ENCODE results near the gene SKAP2.

The SKAP2 gene

GRCh38 chr7:26864309-26865093 lies at the start of gene SKAP2:
Gene SKAP2, minus strand, starts transcription at chr7:26864590. Its CDS starts 161 bp downstream, at chr7:26864429.
- DNase-seq = peak; percentile 91 to 96

GRCh38 chr7:26912933-26913536 lies 48.6 kb upstream of the SKAP2 start:
- no peak for DNase-seq

GRCh38 chr7:26912338-26912737 lies 47.9 kb upstream of the SKAP2 start:
- no peak for DNase-seq

GRCh38 chr7:26910221-26910620 lies 45.8 kb upstream of the SKAP2 start:
- DNase-seq = peak in 1 of 2 donors; percentile 36

- DNase-seq = no peak
Observed at GRCh38 chr7:26900251-26900650, 35.9 kb upstream of the SKAP2 start.

GRCh38 chr7:26899519-26899918 lies 35.1 kb upstream of the SKAP2 start:
- no peak for DNase-seq

GRCh38 chr7:26898891-26899290 lies 34.5 kb upstream of the SKAP2 start:
- DNase-seq = no peak

GRCh38 chr7:26897928-26898327 lies 33.5 kb upstream of the SKAP2 start:
- DNase-seq = no peak

- no peak for DNase-seq
Observed at GRCh38 chr7:26891400-26892350, 27.3 kb upstream of the SKAP2 start.

- no peak for DNase-seq
Observed at GRCh38 chr7:26880852-26881251, 16.5 kb upstream of the SKAP2 start.

- DNase-seq = no peak
Observed at GRCh38 chr7:26879671-26880070, 15.3 kb upstream of the SKAP2 start.

GRCh38 chr7:26868841-26869495 lies 4.6 kb upstream of the SKAP2 start:
- no peak for DNase-seq

GRCh38 chr7:26865094-26865388 lies 651 bp upstream of the SKAP2 start:
- no peak for DNase-seq

GRCh38 chr7:26863518-26864308 lies 677 bp downstream of the SKAP2 start:
- peak; percentile 33 to 50 for DNase-seq

GRCh38 chr7:26862834-26863233 lies 1.6 kb downstream of the SKAP2 start:
- DNase-seq = no peak

GRCh38 chr7:26861050-26861449 lies 3.3 kb downstream of the SKAP2 start:
- no peak for DNase-seq

- no peak for DNase-seq
Observed at GRCh38 chr7:26860361-26860760, 4.0 kb downstream of the SKAP2 start.

- DNase-seq = no peak
Observed at GRCh38 chr7:26859720-26860119, 4.7 kb downstream of the SKAP2 start.

- DNase-seq = no peak
Observed at GRCh38 chr7:26858735-26859134, 5.7 kb downstream of the SKAP2 start.

GRCh38 chr7:26858241-26858715 lies 6.1 kb downstream of the SKAP2 start:
- DNase-seq = no peak

GRCh38 chr7:26857506-26858240 lies 6.7 kb downstream of the SKAP2 start:
- peak in 1 of 2 donors; percentile 12 for DNase-seq
